ENCODE data around the gene BHMT. TPM values are rescaled to one million over a fixed set of nuclear protein-coding genes. Genes with fewer than 3 reads are reported as not detected.
"Not testable (repeated sequence)": the region's sequence is repeated elsewhere in the genome, so short reads cannot be mapped to it uniquely, and the experiment has no call there.

BHMT gene
- polyA plus RNA-seq, 12 donors = 0.11 to 1.6 (median 0.53) TPM; not detected in 2

- DNase-seq = no peak
These were observed 59.1 kb downstream of the BHMT start for GRCh38 chr5:79170661-79171060.

- DNase-seq = no peak
These were observed 60.1 kb downstream of the BHMT start for GRCh38 chr5:79171635-79172245.

- DNase-seq = no peak
These were observed 60.7 kb downstream of the BHMT start for GRCh38 chr5:79172269-79172668.

- DNase-seq = no peak
These were observed 62.0 kb downstream of the BHMT start for GRCh38 chr5:79173626-79174025.

- not testable (repeated sequence) for DNase-seq
These were observed 68.8 kb downstream of the BHMT start for GRCh38 chr5:79180449-79180848.

GRCh38 chr5:79181419-79182022 lies 69.9 kb downstream of the BHMT start:
- DNase-seq = no peak

Other genes with a start within 250 kb of the BHMT start
- 100 to 1,000 TPM in 1 of 12 donors, 10 to 100 TPM in 11; 14.5 to 414 (median 22.6) TPM for gene ARSB, start 126.5 kb upstream of the BHMT start, polyA plus RNA-seq (ENCODE audit: insufficient read length in 12 of 12)
- 1 to 10 TPM in 10 of 12 donors, not detected in 2; 1.7 to 3.9 (median 2.7) TPM for gene DMGDH, start 42.1 kb upstream of the BHMT start, polyA plus RNA-seq (ENCODE audit: insufficient read length in 12 of 12)
- gene BHMT2, start 42.0 kb upstream of the BHMT start, polyA plus RNA-seq (ENCODE audit: insufficient read length in 12 of 12) = 1 to 10 TPM in 10 of 12 donors, not detected in 2; 2.5 to 7.1 (median 4.5) TPM
- gene JMY, start 124.3 kb downstream of the BHMT start, polyA plus RNA-seq (ENCODE audit: insufficient read length in 12 of 12) = 10 to 100 TPM in 8 of 12 donors, 1 to 10 TPM in 3, not detected in 1; 6.6 to 16.5 (median 12.5) TPM